Stimulated activated CD4-positive, alpha-beta T cell treated with anti-CD3 and anti-CD28 coated beads, Interleukin-2, amount 100 ng/mL, for 4 hours (primary cell): ENCODE measurements around the gene PTP4A1.

Experiments used
- DNase-seq: peaks from one replicate; pipeline ENCODE4 v3.0.0-alpha.2; 2020; ENCODE audit warnings: low read depth

PTP4A1 gene

DNA sequence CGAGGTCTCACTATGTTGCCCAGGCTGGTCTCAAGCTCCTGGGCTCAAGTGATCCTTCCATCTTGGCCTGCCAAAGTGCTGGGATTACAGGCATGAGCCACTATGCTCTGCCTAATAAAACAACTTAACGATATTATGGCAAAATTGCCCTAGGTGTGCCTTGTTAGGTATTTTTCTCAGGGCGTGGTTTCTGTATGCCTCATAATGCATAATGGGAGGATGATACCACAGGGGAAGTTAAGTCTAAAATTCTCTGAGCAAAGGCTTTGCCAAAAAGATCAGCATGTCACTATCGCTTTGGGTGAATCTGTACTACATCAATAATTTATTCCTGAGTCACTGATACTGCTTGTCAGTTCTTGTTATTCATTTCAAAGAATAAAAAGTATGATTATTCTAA lies 15.9 kb upstream of the PTP4A1 start:
- no peak for DNase-seq

DNA sequence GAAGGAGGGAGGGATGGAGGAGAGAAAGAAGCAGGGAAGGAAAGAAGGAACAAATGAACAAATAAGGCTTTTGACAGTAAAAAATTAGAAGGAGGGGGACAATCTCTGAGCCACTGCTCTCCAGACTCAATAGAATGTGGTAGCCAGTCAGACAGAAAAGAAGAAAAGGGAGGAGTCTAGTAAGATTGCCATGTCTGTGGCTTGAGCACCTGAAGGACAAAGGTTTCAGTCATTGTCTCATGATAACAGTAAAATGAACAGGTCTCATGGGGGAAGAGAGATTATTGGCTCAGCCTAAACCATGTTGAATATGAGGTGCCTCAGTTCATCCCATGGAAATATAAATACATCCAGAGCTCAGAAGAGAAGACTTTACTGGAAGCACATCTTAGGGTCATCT lies 14.0 kb upstream of the PTP4A1 start:
- DNase-seq, result no peak

DNA sequence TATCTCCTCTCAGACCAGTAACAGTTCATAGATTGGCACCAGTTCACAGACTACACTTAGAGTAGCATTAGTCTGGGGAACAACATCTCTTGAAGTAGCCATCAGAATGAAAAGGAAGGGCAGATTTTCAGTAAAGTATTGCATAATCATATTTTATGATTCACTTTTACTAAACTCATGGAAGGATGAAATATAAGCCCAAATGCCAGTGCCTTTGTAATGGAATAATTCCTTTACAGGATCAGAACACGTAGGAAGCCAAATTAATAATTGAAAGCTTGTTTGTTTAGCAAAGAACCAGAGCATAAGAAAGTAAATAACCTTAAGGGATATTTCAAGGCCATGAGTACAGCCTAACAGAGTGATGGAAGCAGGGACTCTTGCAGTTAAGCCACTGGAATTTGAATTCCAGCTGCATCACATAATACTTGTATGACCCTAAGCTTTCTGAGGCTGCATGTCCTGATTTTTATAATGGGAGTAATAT lies 11.4 kb upstream of the PTP4A1 start:
- no peak for DNase-seq

DNA sequence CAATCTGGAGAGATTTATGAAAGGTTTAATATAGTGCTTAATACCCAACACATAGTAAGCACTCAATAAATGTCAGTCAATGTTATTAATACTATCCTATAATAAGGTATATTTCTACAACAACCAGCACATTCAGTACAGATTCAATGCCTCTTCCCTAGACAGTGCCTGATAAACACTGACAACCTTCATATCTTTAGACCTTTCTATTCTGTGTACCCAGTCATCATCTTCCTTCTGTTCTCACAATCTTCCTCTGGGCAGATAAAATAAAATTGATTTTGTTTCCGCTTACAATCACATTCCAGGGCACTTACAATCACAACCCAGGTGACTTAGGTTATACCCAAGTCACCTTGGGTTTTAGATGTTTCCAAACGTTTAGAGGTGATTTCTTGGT lies 11.0 kb upstream of the PTP4A1 start:
- DNase-seq, result no peak

DNA sequence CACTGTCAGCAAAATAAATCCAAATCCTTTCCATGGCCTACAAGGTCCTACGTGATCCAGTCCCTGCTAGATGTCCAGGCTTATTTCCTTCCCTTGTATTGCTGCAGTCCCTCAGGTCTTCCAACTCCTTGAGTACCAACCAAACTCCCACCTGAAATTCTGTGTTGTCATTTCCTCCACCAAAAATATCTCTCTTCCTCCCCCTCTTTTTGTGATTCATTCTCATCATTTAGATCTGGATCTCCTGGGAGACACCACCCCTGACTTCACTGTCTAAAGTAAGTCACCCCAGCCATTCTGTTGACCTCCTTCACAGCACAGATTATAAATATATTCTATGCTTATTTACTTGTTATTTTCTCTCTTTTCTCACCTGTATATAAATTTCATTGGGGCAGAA lies 9.0 kb upstream of the PTP4A1 start:
- no peak for DNase-seq

DNA sequence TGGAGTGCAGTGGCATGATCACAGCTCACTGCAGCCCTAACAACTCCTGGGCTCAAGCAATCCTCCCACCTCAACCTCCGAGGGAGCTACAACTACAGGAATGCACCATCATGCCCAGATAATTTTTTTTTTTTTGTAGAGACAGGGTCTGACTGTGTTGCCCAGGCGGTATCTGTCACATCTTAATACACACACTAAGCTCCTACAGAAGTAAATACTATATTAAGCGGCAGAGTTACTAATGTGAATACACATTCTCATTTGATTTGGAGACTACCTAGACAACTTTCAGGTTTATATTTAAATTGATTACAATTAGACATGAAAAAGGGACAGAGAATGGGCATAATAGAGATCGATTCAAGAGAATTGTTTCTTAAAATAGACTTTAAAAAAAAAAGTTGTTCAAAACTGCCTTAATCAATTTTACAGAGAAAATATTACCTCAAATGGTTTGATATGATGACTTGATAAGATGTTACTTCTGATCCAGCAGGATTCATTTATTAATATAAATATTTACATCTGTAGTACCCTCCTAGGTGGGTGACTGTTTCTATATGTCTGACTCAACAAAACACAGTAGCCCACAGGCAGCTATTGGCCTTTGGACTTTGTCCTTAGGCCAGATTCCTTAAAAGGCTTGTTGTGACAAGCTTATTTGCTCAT lies 7.1 kb upstream of the PTP4A1 start:
- no peak for DNase-seq

DNA sequence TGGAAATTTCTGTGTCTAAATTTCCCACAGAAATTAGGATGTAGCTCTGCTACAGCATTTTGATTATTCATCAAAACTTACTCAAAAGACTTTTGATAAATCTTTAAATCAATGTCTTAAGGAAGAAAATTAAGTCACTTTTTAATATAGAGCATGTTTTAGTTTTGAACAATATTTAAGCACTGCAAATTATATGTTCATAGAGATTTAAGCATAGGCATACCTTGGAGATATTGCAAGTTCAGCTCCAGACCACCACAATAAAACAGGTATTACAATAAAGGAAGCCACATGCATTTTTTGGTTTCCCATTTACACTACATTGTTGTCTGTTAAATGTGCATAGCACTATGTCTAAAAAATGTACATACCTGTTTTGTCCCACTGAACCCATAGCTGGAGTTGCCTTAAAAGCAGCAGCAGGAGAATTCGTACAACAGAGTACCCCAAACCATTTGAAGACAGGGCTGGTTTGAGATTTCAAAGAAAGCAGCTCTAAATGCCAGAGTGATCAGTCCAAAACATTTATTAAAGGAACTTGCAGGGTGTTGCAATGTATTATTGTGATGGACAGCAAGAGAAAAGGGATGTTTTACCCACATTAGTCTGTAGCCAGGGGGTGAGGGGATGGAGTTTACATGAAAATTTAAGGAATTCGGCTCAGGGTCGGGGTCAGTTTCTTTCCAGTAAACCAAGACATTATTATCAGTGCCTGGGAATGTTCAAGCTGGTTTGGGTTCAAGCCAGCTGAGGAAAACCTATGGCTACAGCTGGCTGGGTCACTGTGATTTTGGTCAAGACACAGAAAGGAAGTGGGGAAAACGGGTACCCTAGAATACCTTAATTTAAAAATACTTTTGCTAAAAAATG lies 6.3 kb upstream of the PTP4A1 start:
- no peak for DNase-seq

DNA sequence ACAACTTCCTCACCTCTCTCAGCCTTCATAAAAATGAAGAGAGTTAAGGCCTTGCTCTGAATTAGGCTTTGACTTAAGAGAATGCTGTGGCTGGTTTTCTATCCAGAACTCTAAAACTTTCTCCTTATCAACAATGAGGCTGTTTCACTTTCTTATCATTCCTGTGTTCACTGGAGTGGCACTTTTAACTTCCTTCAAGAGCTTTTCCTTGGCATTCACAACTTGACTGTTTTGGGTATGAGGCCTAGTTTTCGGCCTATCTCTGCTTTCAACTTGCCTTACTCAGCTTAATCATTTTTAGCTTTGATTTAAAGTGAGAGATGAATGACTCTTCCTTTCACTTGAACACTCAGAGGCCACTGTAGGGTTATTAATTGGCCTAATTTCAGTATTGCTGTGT lies 4.3 kb upstream of the PTP4A1 start:
- DNase-seq, result no peak

DNA sequence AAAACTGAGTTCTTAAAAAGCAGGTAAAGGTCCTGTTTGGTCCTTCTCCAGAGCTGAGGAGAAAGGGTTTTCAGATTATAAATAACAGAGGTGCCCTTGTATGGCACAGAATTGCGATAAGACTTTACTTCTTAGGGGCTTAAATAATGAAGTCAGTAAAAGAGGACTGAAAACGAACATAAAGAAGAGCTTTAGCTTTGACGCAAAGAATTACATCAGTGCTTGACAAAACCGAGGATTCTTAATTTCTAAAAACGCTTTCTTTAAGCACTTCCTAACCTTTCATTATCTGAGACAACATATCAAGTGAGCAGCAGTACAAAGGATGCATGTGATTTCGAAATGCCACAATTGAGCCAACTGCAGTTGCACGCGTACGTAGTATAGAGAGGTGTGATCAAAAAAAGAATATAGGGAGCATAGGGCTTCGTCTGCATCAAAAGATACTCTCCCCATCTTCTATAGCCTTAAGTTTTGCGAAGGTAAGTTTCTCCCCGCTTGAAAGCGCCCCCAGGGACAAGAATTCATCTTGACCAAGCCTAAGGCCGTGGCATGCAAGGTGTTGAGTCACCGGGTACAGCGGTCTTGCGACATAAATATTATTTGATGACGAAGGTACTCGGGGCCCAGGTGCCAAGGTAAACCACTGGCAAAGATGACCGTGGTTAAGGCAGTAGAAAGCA lies 778 bp upstream of the PTP4A1 start:
- no peak for DNase-seq

DNA sequence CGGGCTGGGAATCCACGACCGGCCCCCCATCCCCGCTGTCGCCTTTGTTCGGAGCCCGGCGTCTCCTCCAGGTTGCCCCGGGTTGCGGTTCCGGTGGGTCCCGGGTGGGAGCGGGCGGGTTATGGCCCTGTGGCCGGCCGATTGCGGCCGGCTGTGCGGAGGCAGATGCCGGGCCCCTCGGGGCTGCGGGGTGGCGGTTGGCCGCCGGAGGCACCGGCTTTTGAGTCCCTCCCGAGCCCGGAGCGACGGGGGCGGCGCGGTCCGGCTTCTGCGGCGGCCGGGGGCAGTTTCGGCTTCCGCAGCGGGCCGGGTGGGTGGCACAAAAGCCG lies 431 bp downstream of the PTP4A1 start:
- no peak for DNase-seq

DNA sequence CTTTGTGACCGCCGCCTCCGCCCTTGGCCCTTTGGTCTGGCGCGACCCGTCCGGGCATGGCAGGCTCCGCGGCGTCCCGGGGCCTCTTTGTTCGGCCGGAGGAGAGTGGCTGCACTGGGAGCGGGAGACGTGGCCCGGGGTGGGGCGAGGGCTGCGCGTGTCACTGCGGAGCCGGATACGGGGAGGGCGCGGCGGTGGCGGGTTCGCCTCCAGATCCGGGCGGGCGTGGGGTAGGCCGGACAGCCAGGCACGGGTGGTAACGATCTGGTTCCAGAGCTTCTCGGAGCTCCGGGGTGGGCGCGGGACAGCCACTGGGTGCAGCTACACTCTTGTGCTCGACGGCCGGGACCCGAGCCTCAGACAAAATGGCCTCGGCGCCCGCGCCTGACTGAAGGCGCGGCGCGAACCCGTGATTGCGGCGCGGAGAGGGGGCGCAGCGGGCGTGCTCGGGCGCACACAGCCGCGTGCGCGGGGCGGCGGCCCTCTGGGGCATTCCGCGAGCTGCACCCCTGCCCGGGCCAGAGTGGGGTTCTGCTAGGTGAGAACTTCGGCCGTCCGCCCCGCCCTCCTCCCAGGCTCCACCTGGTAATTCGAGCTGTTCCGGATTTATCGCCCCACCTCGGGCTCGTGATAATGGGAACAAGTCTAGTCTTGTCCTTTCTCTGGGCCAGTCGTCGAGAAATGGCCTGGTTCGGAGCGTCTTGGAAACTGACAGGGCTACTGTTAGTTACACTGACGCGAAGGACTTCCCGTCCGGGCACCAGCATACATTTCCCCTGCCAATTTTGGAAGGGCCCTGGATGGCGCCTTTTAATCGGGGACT lies 1.0 kb downstream of the PTP4A1 start:
- peak; percentile 49 for DNase-seq

DNA sequence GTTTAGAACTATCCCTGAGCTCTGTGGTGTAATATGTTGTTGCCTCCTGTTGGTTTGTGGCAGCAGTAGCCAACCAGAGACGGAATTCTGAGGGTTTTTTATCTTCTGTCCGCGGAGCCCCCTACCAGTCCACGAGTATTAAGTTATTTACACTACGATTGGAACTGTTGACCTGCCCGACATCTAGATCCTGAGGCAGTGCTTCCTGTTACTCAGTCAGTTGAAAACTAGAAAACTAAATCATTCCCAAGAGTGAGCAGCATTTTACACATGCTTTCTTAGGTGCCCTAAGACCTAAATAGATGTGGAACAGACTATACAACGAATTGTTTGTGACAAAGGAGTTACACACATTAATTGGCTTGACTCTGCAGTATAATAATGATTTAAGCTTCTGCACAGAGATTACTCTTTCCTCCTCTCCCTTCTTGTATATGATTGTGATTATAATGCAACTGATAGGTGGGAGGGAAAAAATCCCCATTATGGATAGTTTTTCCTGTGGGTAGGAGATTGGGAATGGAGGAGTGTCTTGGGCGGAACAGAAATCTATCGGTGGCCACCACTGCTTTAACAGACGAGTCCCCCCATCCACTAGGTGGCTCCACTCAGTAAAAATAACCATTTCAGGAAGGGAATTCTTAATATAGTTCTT lies 1.7 kb downstream of the PTP4A1 start:
- no peak for DNase-seq

DNA sequence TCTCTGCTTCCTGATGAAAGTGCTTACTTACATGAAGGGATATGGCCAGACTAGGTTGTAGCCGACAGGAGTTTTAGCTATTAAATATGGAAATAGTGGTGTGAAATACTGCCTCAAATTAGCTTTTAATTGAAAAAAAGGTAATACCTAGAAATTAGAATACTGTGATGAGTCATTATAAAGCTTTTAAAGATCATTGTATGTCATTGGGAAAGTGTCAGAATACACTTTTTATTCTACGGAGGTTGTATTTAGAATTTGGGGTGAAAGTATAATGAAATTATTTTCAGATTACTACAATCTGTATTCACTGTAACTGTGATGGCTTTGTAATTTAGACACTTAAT lies 2.2 kb downstream of the PTP4A1 start:
- no peak for DNase-seq

DNA sequence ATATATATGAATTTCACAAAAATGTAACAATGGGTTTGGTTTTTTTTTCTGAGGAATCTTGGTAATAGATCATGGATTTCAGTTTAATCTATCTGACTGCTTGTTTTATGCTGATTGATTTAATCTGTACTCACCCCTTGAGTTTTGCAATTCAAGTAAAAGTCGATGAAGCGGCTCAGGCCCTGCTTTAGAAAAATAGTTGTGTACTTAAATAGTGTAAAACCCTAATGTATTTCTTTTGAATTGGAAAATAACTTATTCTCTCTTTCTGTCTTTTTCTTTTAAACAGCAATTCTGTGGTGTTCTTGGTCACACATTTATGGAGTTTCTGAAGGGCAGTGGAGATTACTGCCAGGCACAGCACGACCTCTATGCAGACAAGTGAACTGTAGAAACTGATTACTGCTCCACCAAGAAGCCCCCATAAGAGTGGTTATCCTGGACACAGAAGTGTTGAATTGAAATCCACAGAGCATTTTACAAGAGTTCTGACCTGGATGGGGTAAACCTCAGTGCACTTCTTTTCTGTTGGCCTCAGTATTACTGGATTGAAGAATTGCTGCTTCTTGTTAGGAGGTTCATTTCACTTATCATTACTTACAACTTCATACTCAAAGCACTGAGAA lies 4.0 kb downstream of the PTP4A1 start:
- no peak for DNase-seq

DNA sequence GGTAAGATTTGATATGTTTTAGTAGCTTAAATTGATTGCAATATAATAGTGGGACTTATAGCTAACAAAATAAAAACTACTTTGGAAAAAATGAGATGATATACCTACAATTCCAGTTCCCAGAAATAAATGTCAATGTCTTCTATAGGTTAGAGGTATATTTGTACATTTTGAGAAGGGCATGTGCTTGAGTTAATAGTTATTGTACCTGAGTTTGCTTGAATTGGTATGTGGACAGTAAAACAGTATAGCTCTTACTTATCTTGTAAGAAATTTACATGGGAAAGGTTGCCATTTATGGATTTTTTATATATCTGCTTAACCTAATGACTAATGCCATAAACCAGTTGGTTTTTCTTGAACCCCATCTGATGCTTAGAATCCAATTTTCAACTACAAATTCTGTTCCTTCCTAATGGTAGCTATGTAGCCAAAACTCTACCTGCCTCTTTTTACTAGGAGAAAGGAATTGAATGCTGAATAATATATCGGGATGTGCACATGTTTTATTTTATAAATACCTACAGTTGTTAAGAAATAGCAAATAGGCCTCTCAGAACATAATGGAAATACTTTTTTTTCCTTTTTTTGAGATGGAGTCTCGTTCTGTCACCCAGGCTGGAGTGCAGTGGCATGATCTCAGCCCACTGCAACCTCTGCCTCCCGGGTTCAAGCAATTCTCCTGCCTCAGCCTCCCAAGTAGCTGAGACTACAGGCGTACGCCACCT lies 4.9 kb downstream of the PTP4A1 start:
- no peak for DNase-seq

DNA sequence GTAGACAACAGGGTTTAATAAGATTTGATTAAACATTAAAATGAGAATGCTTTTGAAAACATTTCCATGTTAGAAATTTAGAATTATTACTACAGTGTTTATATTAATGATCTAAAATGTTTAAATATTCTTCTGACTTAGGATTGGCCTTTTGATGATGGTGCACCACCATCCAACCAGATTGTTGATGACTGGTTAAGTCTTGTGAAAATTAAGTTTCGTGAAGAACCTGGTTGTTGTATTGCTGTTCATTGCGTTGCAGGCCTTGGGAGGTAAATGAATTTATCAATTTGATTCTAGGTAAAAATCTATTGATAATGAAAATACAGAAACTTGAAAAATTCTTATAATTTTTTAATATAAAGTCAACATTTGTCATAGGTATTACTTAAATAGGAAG lies 6.5 kb downstream of the PTP4A1 start:
- no peak for DNase-seq

DNA sequence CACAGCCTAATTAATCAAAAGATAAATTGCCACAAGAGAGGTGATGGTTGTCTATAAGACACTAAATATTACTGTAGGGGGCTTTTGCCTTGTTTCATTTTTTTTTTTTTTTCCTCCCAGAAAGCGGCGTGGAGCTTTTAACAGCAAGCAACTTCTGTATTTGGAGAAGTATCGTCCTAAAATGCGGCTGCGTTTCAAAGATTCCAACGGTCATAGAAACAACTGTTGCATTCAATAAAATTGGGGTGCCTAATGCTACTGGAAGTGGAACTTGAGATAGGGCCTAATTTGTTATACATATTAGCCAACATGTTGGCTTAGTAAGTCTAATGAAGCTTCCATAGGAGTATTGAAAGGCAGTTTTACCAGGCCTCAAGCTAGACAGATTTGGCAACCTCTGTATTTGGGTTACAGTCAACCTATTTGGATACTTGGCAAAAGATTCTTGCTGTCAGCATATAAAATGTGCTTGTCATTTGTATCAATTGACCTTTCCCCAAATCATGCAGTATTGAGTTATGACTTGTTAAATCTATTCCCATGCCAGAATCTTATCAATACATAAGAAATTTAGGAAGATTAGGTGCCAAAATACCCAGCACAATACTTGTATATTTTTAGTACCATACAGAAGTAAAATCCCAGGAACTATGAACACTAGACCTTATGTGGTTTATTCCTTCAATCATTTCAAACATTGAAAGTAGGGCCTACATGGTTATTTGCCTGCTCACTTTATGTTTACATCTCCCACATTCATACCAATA lies 7.8 kb downstream of the PTP4A1 start:
- DNase-seq, result no peak

DNA sequence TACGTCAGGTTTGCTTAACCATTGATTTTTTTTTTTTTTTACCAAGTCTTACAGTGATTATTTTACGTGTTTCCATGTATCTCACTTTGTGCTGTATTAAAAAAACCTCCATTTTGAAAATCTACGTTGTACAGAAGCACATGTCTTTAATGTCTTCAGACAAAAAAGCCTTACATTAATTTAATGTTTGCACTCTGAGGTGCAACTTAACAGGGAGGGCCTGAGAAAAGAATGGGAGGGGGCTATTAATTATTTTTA lies 8.4 kb downstream of the PTP4A1 start:
- no peak for DNase-seq

DNA sequence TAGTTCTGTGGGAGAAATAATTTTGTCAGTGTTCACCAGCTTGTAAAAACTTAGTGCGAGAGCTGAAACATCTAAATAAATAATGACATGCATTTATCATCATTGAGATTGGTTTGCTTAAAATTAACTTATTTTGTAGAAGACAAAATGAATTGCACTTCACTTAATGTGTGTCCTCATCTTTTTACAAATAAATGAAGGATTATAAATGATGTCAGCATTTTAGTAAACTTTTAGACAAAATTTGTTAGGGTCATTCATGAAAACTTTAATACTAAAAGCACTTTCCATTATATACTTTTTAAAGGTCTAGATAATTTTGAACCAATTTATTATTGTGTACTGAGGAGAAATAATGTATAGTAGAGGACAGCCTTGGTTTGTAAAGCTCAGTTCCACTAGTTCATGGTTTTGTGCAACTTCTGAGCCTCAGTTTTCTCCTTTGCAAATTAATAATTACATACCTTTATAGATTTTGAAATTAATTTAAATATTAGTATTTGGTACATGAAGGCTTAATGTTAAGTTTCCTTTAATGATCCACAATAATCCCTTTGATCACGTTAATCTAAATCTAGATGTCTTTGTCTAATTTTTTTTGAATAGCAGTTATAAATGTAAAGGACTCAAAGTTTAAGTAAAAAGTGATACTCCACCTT lies 9.2 kb downstream of the PTP4A1 start:
- no peak for DNase-seq
